Endothelial cell of umbilical vein (primary cell): ENCODE data around the gene CYP51A1. TPM values are rescaled to one million over a fixed set of nuclear protein-coding genes. Genes with fewer than 3 reads are reported as not detected.
"Not testable (repeated sequence)": the region's sequence is repeated elsewhere in the genome, so short reads cannot be mapped to it uniquely, and the experiment has no call there.

Experiments used
- BruUV-seq: library from RNA; stranded (reverse); fragments of 400-500 nt; replicated peaks from 2 replicates; lab custom pipeline; 2021; lab: Mats Ljungman, UMichigan
- CTCF ChIA-PET: fragments of 300-600, 350-600 bp; sonication (Branson Sonifier 250); formaldehyde crosslinking; loops from one replicate; lab custom pipeline; 2021; ENCODE audit warnings: antibody characterized with exemption, inconsistent platforms; lab: Charles Lee
- POLR2A ChIA-PET: fragments of 300-600, 350-600 bp; sonication (Branson Sonifier 250); formaldehyde crosslinking; loops from one replicate; lab custom pipeline; 2021; ENCODE audit warnings: antibody characterized with exemption, inconsistent platforms; lab: Charles Lee
- DNase-seq: peaks from one replicate; pipeline ENCODE4 v3.0.0-alpha.2; 2011; ENCODE audit warnings: low read depth, low spot score
- FAIRE-seq: peaks from 2 replicates; lab custom pipeline; 2011; peaks lifted over from hg19 to GRCh38; lab: Jason Lieb, UNC
- H2AFZ ChIP-seq: 2 replicates; pipeline ENCODE4 v1.6.0; 2012; ENCODE audit warnings: low read depth, low read length, control low read depth, inconsistent platforms
- H3K27ac ChIP-seq: 2 replicates; pipeline ENCODE4 v1.5.1; 2011; ENCODE audit warnings: low read depth, mild to moderate bottlenecking, control low read depth, low read length, moderate library complexity; ENCODE audit not compliant: insufficient read depth
- H3K27me3 ChIP-seq, 2 experiments: 2 replicates each; pipeline versions ENCODE4 v1.6.0 to v1.6.1; 2011; ENCODE audit warnings: low read length in 2 of 2, mixed read lengths in 1 of 2; ENCODE audit not compliant: control insufficient read depth in 2 of 2, insufficient read depth in 2 of 2
- H3K36me3 ChIP-seq, 2 experiments: 2 replicates in 1 of 2; 3 replicates in 1 of 2; pipeline ENCODE4 v1.5.1; 2011; ENCODE audit warnings: low read length in 2 of 2, mild to moderate bottlenecking in 1 of 2, moderate library complexity in 1 of 2; ENCODE audit not compliant: control insufficient read depth in 2 of 2, insufficient read depth in 2 of 2; ENCODE audit errors: extremely low read depth in 1 of 2
- H3K4me1 ChIP-seq: 3 replicates; pipeline ENCODE4 v1.5.1; 2011; ENCODE audit warnings: mild to moderate bottlenecking, low read length; ENCODE audit not compliant: control insufficient read depth, insufficient read depth; ENCODE audit errors: extremely low read depth
- H3K4me2 ChIP-seq: 2 replicates; pipeline ENCODE4 v1.6.1; 2011; ENCODE audit warnings: low read length, control low read depth, mixed read lengths; ENCODE audit not compliant: insufficient read depth
- H3K4me3 ChIP-seq, 3 experiments: fragments of 200-600 bp in 1 of 3; sonication (generic), shearing (Covaris generic) in 1 of 3; replicated peaks in 1 of 3; 2 replicates each; pipeline ENCODE4 v1.5.1; 2011 to 2016; ENCODE audit warnings: control low read depth in 3 of 3, low read length in 3 of 3, mild to moderate bottlenecking in 2 of 3, inconsistent platforms in 1 of 3, low read depth in 1 of 3, moderate library complexity in 1 of 3; ENCODE audit not compliant: insufficient read depth in 1 of 3
- H3K79me2 ChIP-seq: 2 replicates; pipeline ENCODE4 v1.6.0; 2012; ENCODE audit warnings: low read length, inconsistent platforms; ENCODE audit not compliant: control insufficient read depth, insufficient read depth
- H3K9ac ChIP-seq: replicated peaks from 2 replicates; pipeline ENCODE3; 2011; ENCODE audit warnings: low read length, control low read depth; ENCODE audit not compliant: insufficient read depth; ENCODE audit errors: extremely low read depth
- H3K9me1 ChIP-seq: replicated peaks from 3 replicates; pipeline ENCODE4 v1.6.0; 2011; ENCODE audit warnings: mild to moderate bottlenecking, low read length; ENCODE audit not compliant: control insufficient read depth, insufficient read depth; ENCODE audit errors: extremely low read depth
- H3K9me3 ChIP-seq: replicated peaks from 2 replicates; pipeline ENCODE4 v1.5.1; 2012; ENCODE audit warnings: low read length, inconsistent platforms; ENCODE audit not compliant: control insufficient read depth, insufficient read depth
- H4K20me1 ChIP-seq: replicated peaks from 2 replicates; pipeline ENCODE3; 2011; ENCODE audit warnings: mild to moderate bottlenecking, low read length; ENCODE audit not compliant: control insufficient read depth, insufficient read depth; ENCODE audit errors: extremely low read depth
- CTCF ChIP-seq, 2 donors: IDR thresholded peaks; 1 replicate in 1 of 2; 2 replicates in 1 of 2; pipeline ENCODE4 v1.5.1; 2011; ENCODE audit warnings: low read length in 2 of 2, mild to moderate bottlenecking in 2 of 2, moderate library complexity in 2 of 2, control low read depth in 1 of 2, inconsistent platforms in 1 of 2, low read depth in 1 of 2; ENCODE audit not compliant: insufficient read depth in 1 of 2; ENCODE audit errors: extremely low read depth in 1 of 2
- EZH2 ChIP-seq: IDR thresholded peaks from 2 replicates; pipeline ENCODE4 v1.6.1; 2012; ENCODE audit warnings: borderline replicate concordance, low read depth, mild to moderate bottlenecking, moderate library complexity, low read length, inconsistent platforms; ENCODE audit not compliant: severe bottlenecking
- FOS ChIP-seq: IDR thresholded peaks from 2 replicates; pipeline ENCODE4 v1.6.1; 2011; ENCODE audit warnings: mild to moderate bottlenecking, low read length, moderate library complexity, borderline replicate concordance; ENCODE audit not compliant: insufficient read depth
- GATA2 ChIP-seq: IDR thresholded peaks from 2 replicates; pipeline ENCODE4 v1.7.0; 2011; ENCODE audit warnings: low read depth, mild to moderate bottlenecking, moderate library complexity, mixed read lengths, low read length; ENCODE audit not compliant: insufficient read length, insufficient read depth
- JUN ChIP-seq: IDR thresholded peaks from 2 replicates; pipeline ENCODE4 v1.6.1; 2011; ENCODE audit warnings: borderline replicate concordance, low read depth; ENCODE audit not compliant: insufficient read length, insufficient read depth
- MAX ChIP-seq: IDR thresholded peaks from 2 replicates; pipeline ENCODE4 v1.6.1; 2011; ENCODE audit not compliant: insufficient read depth, insufficient read length
- MYC ChIP-seq: IDR thresholded peaks from one replicate; pipeline ENCODE4 v1.6.1; 2011; ENCODE audit warnings: mild to moderate bottlenecking, low read depth, low read length
- POLR2A ChIP-seq: IDR thresholded peaks from 2 replicates; pipeline ENCODE4 v1.6.1; 2012; ENCODE audit warnings: low read depth, mild to moderate bottlenecking, control low read depth, low read length
- POLR2AphosphoS5 ChIP-seq: IDR thresholded peaks from 2 replicates; pipeline ENCODE4 v1.6.1; 2012; ENCODE audit warnings: low read depth, mild to moderate bottlenecking, control low read depth, low read length, moderate library complexity; ENCODE audit not compliant: insufficient read depth
- dilution Hi-C: fragments of 300-500 bp; cut with MboI; formaldehyde crosslinking; loops from one replicate; pipeline ENCODE4 v1.15.0; 2019; ENCODE audit warnings: low sequenced_read_pairs; ENCODE audit not compliant: extremely low pct_ligation_motif_present
- intact Hi-C: fragments of 100-400 bp; cut with micrococcal nuclease; formaldehyde crosslinking; loops from one replicate; pipeline ENCODE4 v1.10.0; 2022
- polyA plus RNA-seq, 4 experiments: library from polyadenylated mRNA; depleted of rRNA in 3 of 4; stranded (reverse) in 3 of 4; unstranded in 1 of 4; fragments of >200 nt; gene quantifications; 2 replicates each; pipeline versions ENCODE4 v1.2.1 to v1.2.3, GENCODE V29; 2011 to 2012; ENCODE audit warnings: missing spikeins in 1 of 4
- total RNA-seq: library from RNA; stranded (reverse); gene quantifications from 2 replicates; pipeline ENCODE4 v1.2.3, GENCODE V29; 2021

The CYP51A1 gene
- total and polyA plus RNA-seq, 2 donors (not counting 3 experiments of a cell fraction or from before 2014, with no cell fraction given), result 16.5 to 119 TPM

GRCh38 chr7:92142791-92143190, 8.5 kb upstream of the CYP51A1 start:
- H3K27me3 ChIP-seq, H3K4me2 ChIP-seq, H3K36me3 ChIP-seq, FAIRE-seq, POLR2A ChIA-PET, H3K9me1 ChIP-seq, CTCF ChIA-PET, dilution Hi-C loops, DNase-seq, H3K4me3 ChIP-seq, H3K79me2 ChIP-seq, BruUV-seq, H3K9ac ChIP-seq, intact Hi-C loops, H3K27ac ChIP-seq, H2AFZ ChIP-seq, H3K9me3 ChIP-seq, H4K20me1 ChIP-seq, H3K4me1 ChIP-seq: not testable (repeated sequence)

- FAIRE-seq (no peak), DNase-seq (no peak)
- Histone ChIP-seq H3K27ac (no peak overlapping the region), H3K27me3 (no peaks in the 10 kb centered on the region), H2AFZ (no peak overlapping the region), H3K9me1 (no peaks in the 10 kb centered on the region), H3K4me2 (no peak overlapping the region), H3K9ac (no peak overlapping the region), H3K9me3 (no peaks in the 10 kb centered on the region), H3K4me3 (no peak overlapping the region), H3K79me2 (no peaks in the 10 kb centered on the region), H3K4me1 (no peaks in the 10 kb centered on the region), H3K36me3 (no peaks in the 10 kb centered on the region), H4K20me1 (no peaks in the 10 kb centered on the region)
- no TSS peak for BruUV-seq
- intact Hi-C loops, result no loop called here
- POLR2A ChIA-PET, result no interaction called here
- TF ChIP-seq JUN, result no peak
- TF ChIP-seq EZH2, result no peak
- no peak for TF ChIP-seq FOS
- TF ChIP-seq POLR2AphosphoS5, result no peak
- TF ChIP-seq GATA2, result no peak
- TF ChIP-seq MYC, result no peak
- no peak for TF ChIP-seq CTCF (IDR thresholded peaks at IDR 0.05; ENCODE audit: extremely low read depth in 1 of 2, insufficient read depth in 1 of 2, low read depth in 1 of 2, low read length in 2 of 2)
- TF ChIP-seq POLR2A, result no peak
- no peak for TF ChIP-seq MAX
- CTCF ChIA-PET, result interaction anchor here (1.3 kb wide), 1 partner anchor 38 kb away, joined by 3 read pairs; no protein-coding TSS in a partner anchor
- dilution Hi-C loops, result no loop called here
Observed at GRCh38 chr7:92141161-92141560, 6.9 kb upstream of the CYP51A1 start.
